ENCODE data around the gene SUSD6.
A peak's percentile ranks its signal among the peaks of the same experiment; 100 is the strongest.
"Not testable (repeated sequence)": the region's sequence is repeated elsewhere in the genome, so short reads cannot be mapped to it uniquely, and the experiment has no call there.

The SUSD6 gene

GRCh38 chr14:69593018-69593677 lies 18.2 kb upstream of the SUSD6 start:
- DNase-seq, result no peak

- DNase-seq, result no peak
These were observed 16.6 kb upstream of the SUSD6 start for GRCh38 chr14:69594846-69595245.

- DNase-seq, result no peak
These were observed 16.1 kb upstream of the SUSD6 start for GRCh38 chr14:69595336-69595735.

GRCh38 chr14:69599431-69599830 lies 12.0 kb upstream of the SUSD6 start:
- DNase-seq, result not testable (repeated sequence)

- DNase-seq, result no peak
These were observed 11.0 kb upstream of the SUSD6 start for GRCh38 chr14:69600304-69600891.

- DNase-seq, result no peak
These were observed 5.7 kb upstream of the SUSD6 start for GRCh38 chr14:69605738-69606137.

GRCh38 chr14:69606258-69607184 lies 4.9 kb upstream of the SUSD6 start:
- no peak for DNase-seq

- DNase-seq, result no peak
These were observed 1.1 kb upstream of the SUSD6 start for GRCh38 chr14:69610020-69610873.

- no peak for DNase-seq
These were observed 573 bp upstream of the SUSD6 start for GRCh38 chr14:69610874-69611171.

GRCh38 chr14:69612014-69612782 lies 802 bp downstream of the SUSD6 start:
- peak; percentile 57 for DNase-seq

- no peak for DNase-seq
These were observed 1.4 kb downstream of the SUSD6 start for GRCh38 chr14:69612783-69613130.

- no peak for DNase-seq
These were observed 2.1 kb downstream of the SUSD6 start for GRCh38 chr14:69613312-69614073.

- no peak for DNase-seq
These were observed 3.2 kb downstream of the SUSD6 start for GRCh38 chr14:69614592-69614991.

GRCh38 chr14:69615121-69615495 lies 3.7 kb downstream of the SUSD6 start:
- DNase-seq, result no peak

GRCh38 chr14:69615496-69616407 lies 4.4 kb downstream of the SUSD6 start:
- DNase-seq, result peak; percentile 38

- DNase-seq, result no peak
These were observed 5.0 kb downstream of the SUSD6 start for GRCh38 chr14:69616408-69616773.

GRCh38 chr14:69617796-69618195 lies 6.4 kb downstream of the SUSD6 start:
- DNase-seq, result no peak

GRCh38 chr14:69619012-69619411 lies 7.6 kb downstream of the SUSD6 start:
- no peak for DNase-seq

- no peak for DNase-seq
These were observed 8.8 kb downstream of the SUSD6 start for GRCh38 chr14:69620211-69620611.

GRCh38 chr14:69620981-69621380 lies 9.6 kb downstream of the SUSD6 start:
- no peak for DNase-seq

- DNase-seq, result no peak
These were observed 12.7 kb downstream of the SUSD6 start for GRCh38 chr14:69624136-69624535.

Measured in activated T-cell treated with anti-CD3 and anti-CD28 coated beads, Interleukin-2, amount 50 U/mL, for 1 hour (primary cell).